Calu3 (cell line): ENCODE data around the gene C6orf120. TPM values are rescaled to one million over a fixed set of nuclear protein-coding genes. Genes with fewer than 3 reads are reported as not detected.

Source experiments
- BruUV-seq: library from RNA; stranded (reverse); fragments of 400-500 nt; replicated peaks from 2 replicates; lab custom pipeline; 2021; lab: Mats Ljungman, UMichigan
- CTCF ChIA-PET: fragments of 300-600 bp; sonication (Branson Sonifier 250); formaldehyde crosslinking; loops from one replicate; lab custom pipeline; 2022; ENCODE audit warnings: antibody characterized with exemption; lab: Charles Lee
- DNase-seq: peaks from one replicate; pipeline ENCODE4 v3.0.0; 2022
- H3K27ac Mint-ChIP-seq: one replicate; pipeline ENCODE4 v1.8.0; 2022; ENCODE audit warnings: mixed read lengths; ENCODE audit not compliant: unreplicated experiment
- H3K27me3 Mint-ChIP-seq: one replicate; pipeline ENCODE4 v1.8.0; 2022; ENCODE audit warnings: mixed read lengths; ENCODE audit not compliant: unreplicated experiment
- H3K36me3 Mint-ChIP-seq: one replicate; pipeline ENCODE4 v1.8.0; 2022; ENCODE audit warnings: mild to moderate bottlenecking, moderate library complexity, mixed read lengths; ENCODE audit not compliant: insufficient read depth, unreplicated experiment
- H3K4me1 Mint-ChIP-seq: one replicate; pipeline ENCODE4 v1.8.0; 2022; ENCODE audit warnings: mild to moderate bottlenecking, low read depth, mixed read lengths; ENCODE audit not compliant: unreplicated experiment
- H3K4me3 Mint-ChIP-seq: one replicate; pipeline ENCODE4 v1.8.0; 2022; ENCODE audit warnings: mild to moderate bottlenecking, low read depth, moderate library complexity, mixed read lengths; ENCODE audit not compliant: unreplicated experiment
- H3K9me3 Mint-ChIP-seq: one replicate; pipeline ENCODE4 v1.8.0; 2022; ENCODE audit warnings: low read depth, mixed read lengths; ENCODE audit not compliant: unreplicated experiment
- intact Hi-C: fragments of 100-400 bp; cut with micrococcal nuclease; formaldehyde crosslinking; loops from one replicate; pipeline ENCODE4 v1.10.0; 2022; ENCODE audit not compliant: unreplicated experiment
- total RNA-seq: library from RNA; stranded (reverse); gene quantifications from 2 replicates; pipeline ENCODE4 v1.2.3, GENCODE V29; 2022
- TF ChIP-seq, protein P1 (sequence below): fragments of 200-600 bp; IDR thresholded peaks from one replicate; pipeline ENCODE4 v1.8.0; 2022; ENCODE audit warnings: antibody characterized with exemption; ENCODE audit not compliant: unreplicated experiment

C6orf120 gene
- total RNA-seq, 1 experiment from 2014 or later = 20.9 TPM

GRCh38 chr6:169677096-169677495, 24.8 kb upstream of the C6orf120 start:
- TF ChIP-seq, protein P1, sequence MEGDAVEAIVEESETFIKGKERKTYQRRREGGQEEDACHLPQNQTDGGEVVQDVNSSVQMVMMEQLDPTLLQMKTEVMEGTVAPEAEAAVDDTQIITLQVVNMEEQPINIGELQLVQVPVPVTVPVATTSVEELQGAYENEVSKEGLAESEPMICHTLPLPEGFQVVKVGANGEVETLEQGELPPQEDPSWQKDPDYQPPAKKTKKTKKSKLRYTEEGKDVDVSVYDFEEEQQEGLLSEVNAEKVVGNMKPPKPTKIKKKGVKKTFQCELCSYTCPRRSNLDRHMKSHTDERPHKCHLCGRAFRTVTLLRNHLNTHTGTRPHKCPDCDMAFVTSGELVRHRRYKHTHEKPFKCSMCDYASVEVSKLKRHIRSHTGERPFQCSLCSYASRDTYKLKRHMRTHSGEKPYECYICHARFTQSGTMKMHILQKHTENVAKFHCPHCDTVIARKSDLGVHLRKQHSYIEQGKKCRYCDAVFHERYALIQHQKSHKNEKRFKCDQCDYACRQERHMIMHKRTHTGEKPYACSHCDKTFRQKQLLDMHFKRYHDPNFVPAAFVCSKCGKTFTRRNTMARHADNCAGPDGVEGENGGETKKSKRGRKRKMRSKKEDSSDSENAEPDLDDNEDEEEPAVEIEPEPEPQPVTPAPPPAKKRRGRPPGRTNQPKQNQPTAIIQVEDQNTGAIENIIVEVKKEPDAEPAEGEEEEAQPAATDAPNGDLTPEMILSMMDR = no peak
- Mint-ChIP-seq H3K27ac (no peak overlapping the region), H3K9me3 (no peaks in the 10 kb centered on the region), H3K27me3 (no peaks in the 10 kb centered on the region), H3K4me1 (no peaks in the 10 kb centered on the region), H3K4me3 (no peak overlapping the region), H3K36me3 (no peaks in the 10 kb centered on the region)
- no TSS peak for BruUV-seq
- no peak for DNase-seq
- CTCF ChIA-PET = no interaction called here
- intact Hi-C loops = no loop called here

DNA sequence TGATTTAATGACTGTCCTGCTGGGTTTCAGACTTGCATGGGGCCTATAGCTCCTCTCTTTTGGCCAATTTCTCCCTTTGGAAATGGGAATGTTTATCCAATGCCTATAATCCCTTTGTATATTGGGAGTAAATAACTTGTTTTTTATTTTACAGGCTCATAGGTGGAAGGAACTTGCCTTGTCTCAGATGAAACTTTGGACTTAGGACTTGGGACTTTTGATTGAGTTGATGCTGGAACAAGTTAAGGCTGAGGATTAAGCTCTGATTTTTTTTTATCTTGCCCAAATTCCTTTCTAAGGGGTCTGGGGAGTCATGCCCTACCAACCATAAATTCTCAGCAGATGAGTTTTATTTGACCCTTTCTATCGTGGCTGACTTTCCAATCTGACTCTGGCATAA, 23.6 kb upstream of the C6orf120 start:
- H3K4me1 Mint-ChIP-seq = no peaks in the 10 kb centered on the region
- no peak overlapping the region for H3K4me3 Mint-ChIP-seq
- TF ChIP-seq, protein P1 = no peak
- CTCF ChIA-PET = no interaction called here
- H3K27ac Mint-ChIP-seq = no peak overlapping the region
- H3K9me3 Mint-ChIP-seq = no peaks in the 10 kb centered on the region
- H3K27me3 Mint-ChIP-seq = no peaks in the 10 kb centered on the region
- no peak for DNase-seq
- no peaks in the 10 kb centered on the region for H3K36me3 Mint-ChIP-seq
- intact Hi-C loops = no loop called here
- BruUV-seq = no TSS peak

DNA sequence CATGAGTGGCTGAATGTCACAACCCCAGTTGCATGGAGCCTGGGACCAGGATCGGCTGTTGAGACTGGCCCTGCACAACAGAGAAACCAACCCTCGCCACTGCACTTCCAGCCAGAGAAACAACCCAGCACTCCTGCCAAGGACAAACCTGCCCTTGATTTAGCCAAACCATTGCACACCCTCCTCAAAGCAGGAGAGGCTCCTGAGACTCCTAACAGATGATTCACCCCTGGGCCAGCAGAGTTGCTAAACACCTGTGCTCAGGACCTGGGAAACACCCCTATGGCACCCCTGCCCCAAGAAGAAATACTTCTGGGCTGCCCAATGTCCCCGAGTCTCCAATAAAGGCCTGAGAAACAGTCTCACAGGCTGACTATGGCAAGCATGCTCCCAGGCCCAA, 17.9 kb upstream of the C6orf120 start:
- Mint-ChIP-seq H3K27ac (no peak overlapping the region), H3K4me3 (no peak overlapping the region), H3K9me3 (peaks cover 12% of the 10 kb centered on the region), H3K27me3 (no peaks in the 10 kb centered on the region), H3K36me3 (peaks cover 10% of the 10 kb centered on the region), H3K4me1 (no peaks in the 10 kb centered on the region)
- TF ChIP-seq, protein P1 = no peak
- BruUV-seq = no TSS peak
- no peak for DNase-seq
- intact Hi-C loops = no loop called here
- CTCF ChIA-PET = no interaction called here

- Mint-ChIP-seq H3K27ac (no peak overlapping the region), H3K4me1 (no peaks in the 10 kb centered on the region), H3K36me3 (peaks cover 10% of the 10 kb centered on the region), H3K27me3 (no peaks in the 10 kb centered on the region), H3K4me3 (no peak overlapping the region), H3K9me3 (peaks cover 17% of the 10 kb centered on the region)
- CTCF ChIA-PET = no interaction called here
- BruUV-seq = no TSS peak
- DNase-seq = no peak
- intact Hi-C loops = no loop called here
- TF ChIP-seq, protein P1 = no peak
Observed at GRCh38 chr6:169685860-169686259, 16.1 kb upstream of the C6orf120 start.

- Mint-ChIP-seq H3K9me3 (peaks cover 20% of the 10 kb centered on the region), H3K27me3 (no peaks in the 10 kb centered on the region), H3K4me1 (no peaks in the 10 kb centered on the region), H3K36me3 (peaks cover 10% of the 10 kb centered on the region), H3K27ac (no peak overlapping the region), H3K4me3 (no peak overlapping the region)
- no peak for DNase-seq
- BruUV-seq = no TSS peak
- TF ChIP-seq, protein P1 = no peak
- intact Hi-C loops = no loop called here
- CTCF ChIA-PET = no interaction called here
Observed at GRCh38 chr6:169689287-169689686, 12.6 kb upstream of the C6orf120 start.
